Breast epithelium (tissue), 3 donors: Measurements from ENCODE around the gene STX8.

Experiments
- POLR2A ChIP-seq: fragments of 450-650 bp; IDR thresholded peaks from one replicate; pipeline ENCODE4 v1.6.1; 2016; ENCODE audit warnings: antibody characterized with exemption, mild to moderate bottlenecking, moderate library complexity
- TF ChIP-seq, protein P1 (sequence below), 3 donors: fragments of 450-650 bp; IDR thresholded peaks; one replicate each; pipeline ENCODE4 v1.5.1; 2016 to 2017; ENCODE audit warnings: antibody characterized with exemption in 3 of 3, mild to moderate bottlenecking in 3 of 3, moderate library complexity in 3 of 3

DNA sequence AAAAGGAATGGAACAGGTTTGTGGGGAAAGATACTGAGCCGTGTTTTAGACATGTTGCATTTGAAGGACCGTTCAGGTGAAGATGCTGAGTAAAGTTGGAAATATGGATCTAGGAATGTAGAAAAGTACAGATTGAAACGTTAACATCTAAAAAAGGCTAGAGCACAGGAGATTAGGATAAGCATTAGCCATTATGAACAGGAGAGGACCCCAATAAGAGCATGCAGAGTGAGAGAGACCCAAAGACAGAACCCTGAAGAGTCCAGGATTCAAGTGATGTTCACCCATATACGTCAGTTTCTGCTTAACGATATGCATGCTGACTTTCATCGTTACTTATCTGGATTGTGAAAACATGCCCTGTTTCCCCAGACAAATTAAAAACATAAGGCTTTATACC lies 140.5 kb downstream of the STX8 start:
- TF ChIP-seq, protein P1, sequence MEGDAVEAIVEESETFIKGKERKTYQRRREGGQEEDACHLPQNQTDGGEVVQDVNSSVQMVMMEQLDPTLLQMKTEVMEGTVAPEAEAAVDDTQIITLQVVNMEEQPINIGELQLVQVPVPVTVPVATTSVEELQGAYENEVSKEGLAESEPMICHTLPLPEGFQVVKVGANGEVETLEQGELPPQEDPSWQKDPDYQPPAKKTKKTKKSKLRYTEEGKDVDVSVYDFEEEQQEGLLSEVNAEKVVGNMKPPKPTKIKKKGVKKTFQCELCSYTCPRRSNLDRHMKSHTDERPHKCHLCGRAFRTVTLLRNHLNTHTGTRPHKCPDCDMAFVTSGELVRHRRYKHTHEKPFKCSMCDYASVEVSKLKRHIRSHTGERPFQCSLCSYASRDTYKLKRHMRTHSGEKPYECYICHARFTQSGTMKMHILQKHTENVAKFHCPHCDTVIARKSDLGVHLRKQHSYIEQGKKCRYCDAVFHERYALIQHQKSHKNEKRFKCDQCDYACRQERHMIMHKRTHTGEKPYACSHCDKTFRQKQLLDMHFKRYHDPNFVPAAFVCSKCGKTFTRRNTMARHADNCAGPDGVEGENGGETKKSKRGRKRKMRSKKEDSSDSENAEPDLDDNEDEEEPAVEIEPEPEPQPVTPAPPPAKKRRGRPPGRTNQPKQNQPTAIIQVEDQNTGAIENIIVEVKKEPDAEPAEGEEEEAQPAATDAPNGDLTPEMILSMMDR (IDR thresholded peaks at IDR 0.05), result no peak
- TF ChIP-seq POLR2A, result no peak
